Measurements from ENCODE around the gene EID2B.

EID2B gene

GRCh38 chr19:39566064-39566463 is 33.4 kb upstream of the EID2B start:
- Histone ChIP-seq H3K36me3 (ENCODE audit: insufficient read depth, low read length) (no peaks in the 10 kb centered on the region), H3K9me3 (ENCODE audit: insufficient read depth, low read depth, low read length) (no peaks in the 10 kb centered on the region), H3F3A (ENCODE audit: low read depth) (no peaks in the 10 kb centered on the region), H3K9me2 (replicated peaks; ENCODE audit: low read depth, low read length) (no peaks in the 10 kb centered on the region), H4K20me1 (ENCODE audit: insufficient read depth, low read length, poor library complexity, severe bottlenecking) (no peaks in the 10 kb centered on the region), H3K4me2 (ENCODE audit: low read depth, low read length, poor library complexity, severe bottlenecking) (no peak overlapping the region), H3K79me2 (ENCODE audit: insufficient read depth, low read length) (no peaks in the 10 kb centered on the region), H3K4me3 (ENCODE audit: low read length, poor library complexity, severe bottlenecking) (no peak overlapping the region), H3K4me1 (ENCODE audit: insufficient read depth, low read length, poor library complexity, severe bottlenecking) (no peaks in the 10 kb centered on the region), H2AFZ (ENCODE audit: low read length) (no peak overlapping the region), H3K9ac (ENCODE audit: low read depth, low read length, poor library complexity, severe bottlenecking) (no peak overlapping the region), H3K27me3 (ENCODE audit: insufficient read depth, low read length, poor library complexity, severe bottlenecking) (no peaks in the 10 kb centered on the region)
- no peak for TF ChIP-seq CTCF (conservative IDR thresholded peaks at IDR 0.05; ENCODE audit: low read length)
- no peak for TF ChIP-seq EZH2phosphoT487 (IDR thresholded peaks at IDR 0.05; ENCODE audit: borderline replicate concordance)

GRCh38 chr19:39563408-39563807 is 30.8 kb upstream of the EID2B start:
- TF ChIP-seq CTCF (conservative IDR thresholded peaks at IDR 0.05; ENCODE audit: low read length) = no peak
- TF ChIP-seq EZH2phosphoT487 (IDR thresholded peaks at IDR 0.05; ENCODE audit: borderline replicate concordance) = no peak
- no peaks in the 10 kb centered on the region for H3K36me3 ChIP-seq (ENCODE audit: insufficient read depth, low read length)

GRCh38 chr19:39558624-39559117 is 26.0 kb upstream of the EID2B start:
- Histone ChIP-seq H3K4me1 (ENCODE audit: insufficient read depth, low read length, poor library complexity, severe bottlenecking) (peaks cover 8% of the 10 kb centered on the region), H3K79me2 (ENCODE audit: insufficient read depth, low read length) (no peaks in the 10 kb centered on the region), H3K9me2 (replicated peaks; ENCODE audit: low read depth, low read length) (no peaks in the 10 kb centered on the region), H3K9ac (ENCODE audit: low read depth, low read length, poor library complexity, severe bottlenecking) (no peak overlapping the region), H3K36me3 (ENCODE audit: insufficient read depth, low read length) (no peaks in the 10 kb centered on the region), H2AFZ (ENCODE audit: low read length) (peak overlapping the region; percentile 77; the same call in 1 of the 2 replicates), H3K4me2 (ENCODE audit: low read depth, low read length, poor library complexity, severe bottlenecking) (peak overlapping the region; percentile 72), H4K20me1 (ENCODE audit: insufficient read depth, low read length, poor library complexity, severe bottlenecking) (no peaks in the 10 kb centered on the region), H3K9me3 (ENCODE audit: insufficient read depth, low read depth, low read length) (no peaks in the 10 kb centered on the region), H3K27me3 (ENCODE audit: insufficient read depth, low read length, poor library complexity, severe bottlenecking) (no peaks in the 10 kb centered on the region), H3K4me3 (ENCODE audit: low read length, poor library complexity, severe bottlenecking) (peak overlapping the region; percentile 51), H3F3A (ENCODE audit: low read depth) (no peaks in the 10 kb centered on the region)
- TF ChIP-seq CTCF (conservative IDR thresholded peaks at IDR 0.05; ENCODE audit: low read length) (no peak), EZH2phosphoT487 (IDR thresholded peaks at IDR 0.05; ENCODE audit: borderline replicate concordance) (no peak)

More at GRCh38 chr19:39563408-39563807, 30.8 kb upstream of the EID2B start:
- Histone ChIP-seq H3K4me2 (ENCODE audit: low read depth, low read length, poor library complexity, severe bottlenecking) (no peak overlapping the region), H3K9me3 (ENCODE audit: insufficient read depth, low read depth, low read length) (no peaks in the 10 kb centered on the region), H3F3A (ENCODE audit: low read depth) (no peaks in the 10 kb centered on the region), H3K4me1 (ENCODE audit: insufficient read depth, low read length, poor library complexity, severe bottlenecking) (no peaks in the 10 kb centered on the region), H3K4me3 (ENCODE audit: low read length, poor library complexity, severe bottlenecking) (no peak overlapping the region), H3K9ac (ENCODE audit: low read depth, low read length, poor library complexity, severe bottlenecking) (no peak overlapping the region), H3K27me3 (ENCODE audit: insufficient read depth, low read length, poor library complexity, severe bottlenecking) (no peaks in the 10 kb centered on the region), H3K9me2 (replicated peaks; ENCODE audit: low read depth, low read length) (no peaks in the 10 kb centered on the region), H4K20me1 (ENCODE audit: insufficient read depth, low read length, poor library complexity, severe bottlenecking) (no peaks in the 10 kb centered on the region), H2AFZ (ENCODE audit: low read length) (no peak overlapping the region), H3K79me2 (ENCODE audit: insufficient read depth, low read length) (no peaks in the 10 kb centered on the region)
